Stimulated activated CD4-positive, alpha-beta T cell treated with anti-CD3 and anti-CD28 coated beads, Interleukin-2, amount 100 ng/mL, for 4 hours (primary cell): ENCODE measurements around the gene PRKACB.
"Not testable (repeated sequence)": the region's sequence is repeated elsewhere in the genome, so short reads cannot be mapped to it uniquely, and the experiment has no call there.

Experiments
- DNase-seq: peaks from one replicate; pipeline ENCODE4 v3.0.0-alpha.2; 2020; ENCODE audit warnings: low read depth

Gene PRKACB

GRCh38 chr1:84269306-84269705 lies 125.2 kb downstream of the PRKACB start:
- DNase-seq: no peak

- no peak for DNase-seq
Measured at GRCh38 chr1:84271441-84272151, 127.5 kb downstream of the PRKACB start.

- no peak for DNase-seq
Measured at GRCh38 chr1:84272401-84272800, 128.3 kb downstream of the PRKACB start.

GRCh38 chr1:84277343-84278059 lies 133.4 kb downstream of the PRKACB start:
- DNase-seq: no peak

- no peak for DNase-seq
Measured at GRCh38 chr1:84278905-84279304, 134.8 kb downstream of the PRKACB start.

- no peak for DNase-seq
Measured at GRCh38 chr1:84280912-84281311, 136.8 kb downstream of the PRKACB start.

- DNase-seq: no peak
Measured at GRCh38 chr1:84282780-84283333, 138.8 kb downstream of the PRKACB start.

GRCh38 chr1:84283381-84283780 lies 139.3 kb downstream of the PRKACB start:
- DNase-seq: no peak

GRCh38 chr1:84286071-84286470 lies 142.0 kb downstream of the PRKACB start:
- DNase-seq: no peak

GRCh38 chr1:84287389-84287788 lies 143.3 kb downstream of the PRKACB start:
- not testable (repeated sequence) for DNase-seq
